Uterus (tissue), 4 donors: ENCODE data around the gene TPRG1L. TPM values are rescaled to one million over a fixed set of nuclear protein-coding genes. Genes with fewer than 3 reads are reported as not detected.

Source experiments
- DNase-seq, 2 donors: peaks; one replicate each; pipeline ENCODE4 v3.0.0-alpha.2; 2019 to 2020
- H3K27ac ChIP-seq, 2 donors: fragments of 200-600 bp; sonication (generic); 1 replicate in 1 of 2; 2 replicates in 1 of 2; pipeline ENCODE4 v1.5.1; 2016 to 2018
- H3K27me3 ChIP-seq, 2 donors: fragments of 200-600 bp; sonication (generic); one replicate each; pipeline ENCODE4 v1.5.1; 2018 to 2019; ENCODE audit warnings: control low read depth in 1 of 2
- H3K36me3 ChIP-seq, 2 donors: fragments of 200-600 bp; sonication (generic); one replicate each; pipeline ENCODE4 v1.5.1; 2019; ENCODE audit warnings: control low read depth in 1 of 2
- H3K4me1 ChIP-seq, 2 donors: fragments of 200-600 bp; sonication (generic); one replicate each; pipeline ENCODE4 v1.5.1; 2018 to 2019; ENCODE audit warnings: control low read depth in 1 of 2
- H3K4me3 ChIP-seq, 2 donors: fragments of 200-600 bp; sonication (generic); 1 replicate in 1 of 2; 2 replicates in 1 of 2; pipeline ENCODE4 v1.5.1; 2018 to 2019; ENCODE audit warnings: mild to moderate bottlenecking in 1 of 2
- H3K9me3 ChIP-seq, 2 donors: fragments of 200-600 bp; sonication (generic); one replicate each; pipeline ENCODE4 v1.5.1; 2019; ENCODE audit warnings: control low read depth in 1 of 2
- CTCF ChIP-seq, 4 experiments: fragments of 200-600 bp in 2 of 4; fragments of 450-650 bp in 2 of 4; sonication (generic) in 2 of 4; IDR thresholded peaks; one replicate each; pipeline ENCODE4 v1.5.1; 2016 to 2019; ENCODE audit warnings: antibody characterized with exemption in 4 of 4, mild to moderate bottlenecking in 2 of 4, moderate library complexity in 1 of 4
- POLR2A ChIP-seq, 2 donors: fragments of 450-650 bp; IDR thresholded peaks; one replicate each; pipeline ENCODE4 v1.6.1; 2016; ENCODE audit warnings: antibody characterized with exemption in 2 of 2, mild to moderate bottlenecking in 1 of 2, moderate library complexity in 1 of 2
- intact Hi-C: fragments of 100-400 bp; cut with DNase I; formaldehyde crosslinking; loops from one replicate; pipeline ENCODE4 v1.15.1; 2023; ENCODE audit warnings: low total_unique reads
- total RNA-seq, 4 donors: library from RNA; depleted of rRNA in 3 of 4; stranded (reverse); fragments of >200 nt in 3 of 4; gene quantifications; one replicate each; pipeline versions ENCODE4 v1.1.0 to v1.2.4, GENCODE V29; 2014 to 2023
- donor health status: DM: yes; HTN: yes; CAD: no.

TPRG1L gene
- total RNA-seq, 4 donors from 2014 or later, result 18.7 to 43.4 (median 29.6) TPM

DNA sequence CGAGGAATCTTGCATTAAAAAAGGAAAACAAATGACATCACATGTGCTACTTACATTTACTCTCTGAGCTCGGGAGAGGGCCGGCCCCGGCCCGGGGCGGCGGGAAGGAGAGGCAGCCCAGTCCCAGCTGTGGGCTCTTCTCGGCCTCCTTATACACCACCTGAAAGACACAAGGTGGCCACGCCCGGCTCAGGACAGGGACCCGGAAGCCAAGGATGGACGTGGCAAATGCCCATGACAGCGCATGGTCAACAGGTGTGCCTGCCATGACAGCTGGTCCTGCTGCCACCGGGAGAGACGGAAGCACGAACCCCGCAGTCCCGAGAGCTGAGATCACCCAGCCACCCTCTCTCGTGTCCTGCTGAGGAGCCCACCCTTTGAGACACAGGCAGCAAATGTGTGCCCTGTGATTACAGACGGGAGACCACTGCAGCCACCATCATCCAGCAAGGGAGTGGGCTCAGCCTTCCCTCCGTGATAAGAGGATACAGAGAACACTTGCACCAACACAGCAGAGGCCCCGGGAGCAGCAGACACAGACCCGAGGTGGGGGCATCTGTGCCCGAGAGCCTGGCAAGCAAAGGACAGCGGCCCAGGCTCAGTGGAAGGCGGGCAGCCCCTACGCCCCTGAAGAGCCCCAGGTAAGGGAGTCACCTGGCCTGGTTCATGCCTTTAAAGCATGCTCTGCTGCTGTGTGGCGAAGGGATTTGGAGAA lies 8.7 kb downstream of the TPRG1L start:
- intact Hi-C loops, result no loop called here
- no peak for DNase-seq
- no peaks in the 10 kb centered on the region for H3K4me1 ChIP-seq
- no peaks in the 10 kb centered on the region for H3K27me3 ChIP-seq
- H3K9me3 ChIP-seq, result no peaks in the 10 kb centered on the region
- TF ChIP-seq CTCF (IDR thresholded peaks at IDR 0.05), result no peak
- no peak for TF ChIP-seq POLR2A (IDR thresholded peaks at IDR 0.05)
- H3K36me3 ChIP-seq, result no peaks in the 10 kb centered on the region
- H3K27ac ChIP-seq, result no peak overlapping the region
- no peak overlapping the region for H3K4me3 ChIP-seq

DNA sequence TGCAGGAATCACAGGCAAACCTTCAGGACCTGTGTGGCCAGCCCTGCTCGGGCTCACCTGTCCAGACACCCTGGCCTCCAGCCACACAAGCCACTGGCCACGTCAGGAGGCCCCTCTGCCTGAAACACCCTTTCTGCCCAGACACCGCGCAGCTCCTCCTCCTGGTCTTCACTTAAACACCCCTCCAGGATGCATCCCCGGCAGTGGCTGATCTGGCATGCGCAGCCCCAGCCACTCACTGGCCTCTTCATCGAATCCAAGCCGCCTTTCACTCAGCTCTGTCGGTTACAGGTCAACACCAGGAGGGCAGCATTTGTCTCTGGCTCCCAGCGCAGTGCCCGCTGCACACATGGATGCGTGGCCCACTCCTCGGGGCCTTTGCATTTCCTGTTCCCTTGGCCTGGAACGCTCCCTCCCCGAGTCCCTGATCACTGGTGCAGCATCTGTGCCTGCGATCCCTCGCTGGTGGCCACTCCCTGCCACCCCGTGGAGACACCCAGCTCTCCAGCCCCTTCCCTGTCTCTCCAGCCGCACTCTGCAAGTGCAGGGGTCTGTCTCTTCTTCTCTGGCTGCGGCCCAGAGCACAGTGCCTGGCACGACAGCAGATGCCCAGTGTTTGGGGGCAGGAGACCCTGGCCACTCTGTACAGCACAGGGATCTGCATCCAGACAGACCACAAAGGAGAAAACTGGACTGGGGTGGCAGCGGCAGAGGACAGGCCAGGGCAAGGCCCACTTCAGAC lies 9.4 kb downstream of the TPRG1L start:
- Histone ChIP-seq H3K4me3 (no peak overlapping the region), H3K27ac (no peak overlapping the region), H3K9me3 (no peaks in the 10 kb centered on the region), H3K36me3 (no peaks in the 10 kb centered on the region), H3K27me3 (no peaks in the 10 kb centered on the region), H3K4me1 (no peaks in the 10 kb centered on the region)
- intact Hi-C loops, result no loop called here
- TF ChIP-seq POLR2A (IDR thresholded peaks at IDR 0.05) (no peak), CTCF (IDR thresholded peaks at IDR 0.05) (no peak)
- no peak for DNase-seq

DNA sequence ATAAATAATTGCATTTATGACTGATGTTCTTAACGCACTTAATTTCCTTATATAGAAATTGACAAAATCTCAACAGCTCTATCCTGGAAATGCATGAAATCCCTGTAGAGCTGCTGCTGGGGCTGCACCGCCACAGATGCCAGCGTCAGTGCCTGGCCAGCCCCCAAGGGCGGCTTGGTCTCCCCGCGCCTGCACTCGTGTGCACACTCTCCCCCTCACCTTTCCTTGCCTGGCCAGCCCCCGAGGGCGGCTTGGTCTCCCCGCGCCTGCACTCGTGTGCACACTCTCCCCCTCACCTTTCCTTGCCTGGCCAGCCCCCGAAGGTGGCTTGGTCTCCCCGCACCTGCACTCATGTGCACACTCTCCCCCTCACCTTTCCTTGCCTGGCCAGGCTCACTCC lies 11.3 kb downstream of the TPRG1L start:
- TF ChIP-seq CTCF (IDR thresholded peaks at IDR 0.05) (no peak), POLR2A (IDR thresholded peaks at IDR 0.05) (no peak)
- Histone ChIP-seq H3K9me3 (no peaks in the 10 kb centered on the region), H3K27ac (no peak overlapping the region), H3K4me3 (no peak overlapping the region), H3K36me3 (no peaks in the 10 kb centered on the region), H3K4me1 (no peaks in the 10 kb centered on the region), H3K27me3 (no peaks in the 10 kb centered on the region)
- intact Hi-C loops, result no loop called here
- no peak for DNase-seq

DNA sequence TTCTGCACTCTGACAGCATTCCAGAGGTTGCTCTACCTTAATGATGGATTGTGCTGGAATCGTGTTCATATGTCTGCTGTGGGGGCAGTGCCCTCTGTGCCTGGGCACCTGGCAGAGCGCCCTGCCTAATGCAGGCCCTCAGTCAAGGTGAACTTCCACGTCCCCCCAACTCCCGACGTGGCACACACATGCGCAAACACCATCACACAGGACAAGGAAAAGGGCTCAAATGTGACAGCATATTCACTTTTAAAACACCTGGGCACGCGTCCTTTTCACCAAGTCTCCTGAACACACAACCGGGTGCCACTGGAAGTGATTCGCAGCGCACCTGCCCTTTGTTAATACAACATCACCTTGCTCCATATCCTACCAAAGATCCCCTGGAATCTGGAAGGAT lies 11.7 kb downstream of the TPRG1L start:
- intact Hi-C loops, result no loop called here
- Histone ChIP-seq H3K4me1 (no peaks in the 10 kb centered on the region), H3K27ac (no peak overlapping the region), H3K9me3 (no peaks in the 10 kb centered on the region), H3K27me3 (no peaks in the 10 kb centered on the region), H3K4me3 (no peak overlapping the region), H3K36me3 (no peaks in the 10 kb centered on the region)
- DNase-seq, result no peak
- TF ChIP-seq POLR2A (IDR thresholded peaks at IDR 0.05) (no peak), CTCF (IDR thresholded peaks at IDR 0.05) (no peak)

DNA sequence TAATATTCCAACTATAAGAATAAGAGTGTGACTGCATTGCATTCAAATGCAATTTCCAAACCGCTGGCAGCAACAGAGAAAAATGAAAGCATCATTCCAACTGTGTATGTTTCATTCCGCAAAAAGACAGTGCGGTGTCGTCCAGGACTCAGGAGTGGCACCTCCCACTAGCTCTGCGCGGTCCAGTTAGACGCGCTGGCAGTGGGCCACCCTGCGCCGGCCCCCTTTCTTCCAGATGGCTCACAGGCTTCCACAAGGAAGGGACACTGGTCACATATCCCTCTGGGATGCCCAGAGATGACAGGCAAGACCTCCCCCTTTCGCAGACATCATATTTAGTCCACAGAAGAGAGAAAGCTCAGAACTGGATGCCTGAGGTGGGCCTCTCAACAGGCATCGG lies 13.2 kb downstream of the TPRG1L start:
- intact Hi-C loops, result no loop called here
- no peak for DNase-seq
- Histone ChIP-seq H3K36me3 (no peaks in the 10 kb centered on the region), H3K9me3 (no peaks in the 10 kb centered on the region), H3K4me1 (no peaks in the 10 kb centered on the region), H3K4me3 (no peak overlapping the region), H3K27me3 (no peaks in the 10 kb centered on the region), H3K27ac (no peak overlapping the region)
- TF ChIP-seq POLR2A (IDR thresholded peaks at IDR 0.05), result no peak
- no peak for TF ChIP-seq CTCF (IDR thresholded peaks at IDR 0.05)
